NB4 (cell line): Measurements from ENCODE around the gene RAD51B.

Experiments
- POLR2A ChIP-seq: IDR thresholded peaks from 2 replicates; pipeline ENCODE4 v1.6.1; 2011; ENCODE audit warnings: mild to moderate bottlenecking; ENCODE audit not compliant: insufficient read length; ENCODE audit errors: extremely low read depth
- TF ChIP-seq, protein P1 (sequence below): IDR thresholded peaks from one replicate; pipeline ENCODE4 v1.5.1; 2012; ENCODE audit warnings: low read depth, low read length

DNA sequence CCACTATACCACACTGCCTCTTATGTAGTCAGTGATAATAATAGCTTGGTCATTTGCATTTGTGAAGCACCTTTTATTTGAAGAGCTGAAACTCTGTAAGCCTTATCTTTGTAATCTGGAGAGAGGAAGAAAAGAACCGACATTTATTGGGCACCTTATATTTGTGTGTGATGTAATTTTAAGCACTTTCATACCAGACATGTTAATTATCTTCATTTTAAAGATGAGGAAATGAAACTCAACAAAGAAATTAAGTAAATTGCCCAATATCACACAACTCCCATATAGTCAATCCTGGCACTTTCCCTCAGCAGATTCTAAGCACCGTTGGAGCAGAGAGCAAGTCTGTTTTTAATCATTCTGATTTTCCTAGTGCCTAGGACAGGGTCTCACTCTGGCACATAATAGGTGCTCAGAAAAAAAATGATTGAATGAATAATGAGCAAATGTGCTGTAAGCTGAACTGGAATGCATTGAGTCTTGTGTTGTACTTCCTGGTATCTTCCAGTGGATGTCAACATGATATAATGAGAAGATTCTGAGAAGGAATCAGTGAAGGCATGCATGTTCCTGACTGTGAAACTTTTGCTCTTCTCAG is 554.4 kb downstream of the RAD51B start:
- TF ChIP-seq, protein P1, sequence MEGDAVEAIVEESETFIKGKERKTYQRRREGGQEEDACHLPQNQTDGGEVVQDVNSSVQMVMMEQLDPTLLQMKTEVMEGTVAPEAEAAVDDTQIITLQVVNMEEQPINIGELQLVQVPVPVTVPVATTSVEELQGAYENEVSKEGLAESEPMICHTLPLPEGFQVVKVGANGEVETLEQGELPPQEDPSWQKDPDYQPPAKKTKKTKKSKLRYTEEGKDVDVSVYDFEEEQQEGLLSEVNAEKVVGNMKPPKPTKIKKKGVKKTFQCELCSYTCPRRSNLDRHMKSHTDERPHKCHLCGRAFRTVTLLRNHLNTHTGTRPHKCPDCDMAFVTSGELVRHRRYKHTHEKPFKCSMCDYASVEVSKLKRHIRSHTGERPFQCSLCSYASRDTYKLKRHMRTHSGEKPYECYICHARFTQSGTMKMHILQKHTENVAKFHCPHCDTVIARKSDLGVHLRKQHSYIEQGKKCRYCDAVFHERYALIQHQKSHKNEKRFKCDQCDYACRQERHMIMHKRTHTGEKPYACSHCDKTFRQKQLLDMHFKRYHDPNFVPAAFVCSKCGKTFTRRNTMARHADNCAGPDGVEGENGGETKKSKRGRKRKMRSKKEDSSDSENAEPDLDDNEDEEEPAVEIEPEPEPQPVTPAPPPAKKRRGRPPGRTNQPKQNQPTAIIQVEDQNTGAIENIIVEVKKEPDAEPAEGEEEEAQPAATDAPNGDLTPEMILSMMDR: no peak
- no peak for TF ChIP-seq POLR2A
